HG03469 (cell line): ENCODE measurements around the gene SATB1.
"Not testable (repeated sequence)": the region's sequence is repeated elsewhere in the genome, so short reads cannot be mapped to it uniquely, and the experiment has no call there.

ENCODE experiments used
- ATAC-seq: cut with Tn5 transposase; IDR thresholded peaks from one replicate; pipeline ENCODE4 v1.9.1; 2021; ENCODE audit warnings: mild to moderate bottlenecking, moderate library complexity, moderate number of reproducible peaks; ENCODE audit not compliant: unreplicated experiment

Gene SATB1

DNA sequence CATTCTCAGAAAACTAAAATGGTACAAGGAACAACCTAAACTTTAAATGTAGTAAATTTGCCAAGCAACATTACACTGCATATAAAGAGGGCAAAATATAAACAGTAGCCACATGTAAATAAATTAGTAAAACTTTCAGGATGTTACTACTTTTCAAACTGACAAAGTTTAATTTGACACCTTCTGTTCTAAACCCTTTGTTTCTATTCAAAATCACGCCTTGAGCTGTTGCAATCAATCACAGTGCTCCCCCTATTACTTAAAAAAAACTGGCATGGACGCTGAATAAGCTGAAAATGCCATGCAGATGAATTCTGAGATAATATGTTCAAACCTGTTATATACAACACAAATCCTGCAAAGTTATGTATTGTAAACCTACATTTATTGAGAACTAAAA is 69.3 kb downstream of the SATB1 start:
- no peak for ATAC-seq

DNA sequence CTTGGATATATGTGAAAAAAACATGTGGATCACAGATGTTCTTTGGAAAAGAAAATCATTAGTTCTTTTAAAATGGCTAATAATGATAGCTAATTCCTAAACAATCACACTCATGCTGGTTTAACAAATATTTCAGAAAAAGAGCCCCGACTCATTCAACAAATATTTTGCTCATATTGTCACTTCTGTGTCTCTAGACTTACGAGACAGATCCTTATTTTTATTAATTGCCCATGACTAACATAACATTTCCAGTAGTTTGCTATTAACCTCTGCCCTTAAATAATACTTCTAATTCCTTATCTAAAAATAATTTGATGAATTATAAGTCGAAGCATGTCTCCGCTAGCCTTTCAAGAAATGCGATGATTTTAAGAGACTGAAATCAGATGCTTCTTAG is 70.4 kb downstream of the SATB1 start:
- ATAC-seq, result no peak

DNA sequence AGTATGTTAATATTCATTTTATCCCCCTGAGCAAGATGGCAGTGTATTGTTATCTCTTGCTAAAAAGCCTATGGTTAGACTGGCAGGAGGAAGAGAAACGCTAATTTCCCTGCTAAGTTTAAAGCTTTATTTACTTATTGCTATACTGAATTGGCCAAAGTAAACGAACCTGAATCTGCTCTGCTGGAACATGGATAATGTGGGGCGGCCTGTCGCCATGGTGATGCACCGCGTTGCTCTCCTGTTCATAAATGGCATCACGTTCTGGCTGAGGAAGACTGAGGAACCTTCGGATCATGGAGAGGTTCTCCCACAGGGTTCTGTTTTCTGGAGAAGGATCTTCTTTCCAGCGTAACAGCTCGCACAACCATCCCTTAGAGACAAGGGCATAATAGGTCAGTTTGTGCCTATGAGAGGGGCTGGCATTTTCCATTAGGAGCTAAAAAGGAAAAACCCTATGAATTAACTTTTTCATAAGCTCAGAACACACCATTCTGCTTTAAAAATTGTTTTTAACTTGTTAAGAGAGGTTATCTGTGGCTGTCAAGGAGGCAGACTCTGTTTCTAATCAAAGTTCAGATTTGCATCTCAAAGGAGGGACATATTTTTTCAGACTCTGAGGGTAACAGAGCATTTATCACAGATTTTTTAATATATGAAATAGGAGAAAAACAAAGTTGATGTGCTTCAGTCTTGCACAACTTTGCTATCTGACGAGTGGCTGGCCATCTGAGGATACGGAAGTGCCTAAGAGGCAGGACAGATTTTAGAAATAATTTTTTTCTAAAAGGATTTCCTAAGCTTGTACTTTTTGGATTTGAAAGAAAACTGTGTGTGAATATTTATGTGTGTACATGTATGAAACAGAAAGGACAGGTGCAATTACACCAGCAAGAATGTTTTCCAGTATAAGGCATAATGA is 73.1 kb downstream of the SATB1 start:
- no peak for ATAC-seq

- no peak for ATAC-seq
Measured at GRCh38 chr3:18351069-18351628, 74.0 kb downstream of the SATB1 start.

- no peak for ATAC-seq
Measured at GRCh38 chr3:18349197-18349798, 75.8 kb downstream of the SATB1 start.

DNA sequence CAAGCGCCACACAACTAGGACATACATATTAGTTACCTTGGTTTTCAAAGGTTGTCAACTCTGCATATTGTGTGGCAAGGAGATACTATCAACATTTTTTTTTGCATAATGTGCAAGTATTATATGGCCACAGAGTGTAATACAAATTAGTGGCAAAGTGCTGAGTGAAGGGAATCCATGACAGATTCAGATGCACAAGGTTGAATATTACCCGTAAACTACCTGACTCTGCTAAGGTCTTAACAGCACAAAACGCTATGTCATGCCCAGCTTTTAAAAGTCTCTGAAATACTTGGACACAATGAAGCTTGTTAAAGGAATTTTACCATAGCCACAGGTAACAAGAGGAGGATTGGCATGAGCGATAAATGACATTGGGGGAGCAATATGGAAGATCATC is 79.0 kb downstream of the SATB1 start:
- ATAC-seq, result no peak

DNA sequence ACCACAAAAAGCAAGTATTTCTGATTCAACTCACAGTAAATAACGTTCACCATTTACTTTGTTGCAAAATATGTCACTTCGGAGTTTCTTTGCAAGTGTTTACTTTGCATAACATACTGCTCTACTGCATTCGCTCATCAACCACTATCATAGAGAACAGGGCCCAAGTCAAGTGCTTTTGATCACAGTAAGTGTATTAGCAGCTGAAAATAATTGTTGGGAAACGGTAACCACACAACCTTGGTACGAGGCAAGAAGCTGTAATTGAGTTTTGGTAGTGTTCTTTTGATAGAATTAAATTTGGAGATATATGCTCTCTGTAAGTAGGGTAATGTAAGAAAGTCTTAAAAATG is 80.1 kb downstream of the SATB1 start:
- no peak for ATAC-seq

GRCh38 chr3:18344306-18345014 is 80.7 kb downstream of the SATB1 start:
- ATAC-seq, result no peak

- ATAC-seq, result no peak
Measured at GRCh38 chr3:18343809-18344208, 81.3 kb downstream of the SATB1 start.

DNA sequence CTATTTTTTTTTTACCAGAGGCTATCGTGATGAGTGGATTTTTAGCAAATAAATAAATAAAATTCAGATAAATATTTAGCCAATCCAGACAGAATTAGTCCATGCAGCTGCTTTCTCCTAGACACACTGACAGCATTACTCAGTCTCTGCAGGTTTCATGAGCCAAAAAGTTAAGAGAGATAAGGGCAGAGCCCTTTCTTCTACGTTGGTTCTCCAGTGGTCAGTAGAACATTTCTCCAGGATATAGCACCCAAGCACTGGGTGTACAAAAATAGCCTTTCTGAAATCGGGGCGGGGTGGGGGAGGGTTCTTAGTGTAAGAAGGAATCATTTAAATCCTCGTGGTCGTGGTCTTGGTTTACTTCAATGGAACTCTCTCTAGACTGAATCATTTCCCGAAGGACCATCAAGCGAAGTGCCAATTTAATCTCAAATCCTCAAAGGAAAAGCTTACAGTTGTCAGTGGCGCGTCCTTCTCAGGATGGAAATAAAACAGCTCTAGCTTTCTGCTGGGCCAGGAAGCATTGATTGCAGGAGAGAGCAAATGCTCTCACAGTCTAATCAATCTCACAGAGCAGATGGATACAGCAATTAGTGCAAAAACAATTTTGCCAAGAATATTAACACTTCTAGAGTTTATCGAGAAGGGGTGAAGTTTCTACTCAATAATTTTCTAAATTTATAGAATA is 86.2 kb downstream of the SATB1 start:
- ATAC-seq, result no peak

GRCh38 chr3:18337231-18337630 is 87.9 kb downstream of the SATB1 start:
- no peak for ATAC-seq

DNA sequence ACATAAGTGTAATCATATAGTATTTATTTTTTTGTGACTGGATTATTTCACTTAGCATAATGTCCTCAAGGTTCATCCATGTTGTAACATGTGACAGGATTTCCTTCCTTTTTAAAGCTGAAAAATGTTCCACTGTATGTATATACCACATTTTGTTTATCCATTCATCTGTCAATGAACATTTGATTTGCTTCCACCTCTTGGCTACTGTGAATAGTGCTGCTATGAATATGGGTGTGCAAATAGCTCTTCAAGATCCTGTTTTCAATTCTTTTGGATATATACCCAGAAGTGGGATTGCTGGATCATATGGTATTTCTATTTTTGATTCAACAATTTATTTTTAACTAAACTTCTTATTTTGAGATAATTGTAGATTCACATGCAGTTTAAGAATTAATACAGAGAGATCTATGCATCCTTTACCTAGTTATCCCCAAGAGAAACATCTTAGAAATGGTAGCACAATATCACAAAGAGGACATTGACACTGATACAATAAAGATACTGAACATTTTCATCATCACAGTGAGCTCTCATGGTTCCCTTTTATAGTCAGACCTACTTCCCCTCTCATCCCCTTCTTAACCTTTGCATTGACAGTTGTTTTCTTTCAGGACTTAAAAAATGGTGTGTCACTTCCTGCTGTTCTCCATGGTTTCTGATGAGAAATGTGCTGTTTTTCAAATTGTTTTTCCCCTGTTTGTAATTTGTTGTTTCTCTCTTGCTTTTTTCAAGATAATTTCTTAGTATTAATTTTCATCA is 90.1 kb downstream of the SATB1 start:
- ATAC-seq, result no peak

DNA sequence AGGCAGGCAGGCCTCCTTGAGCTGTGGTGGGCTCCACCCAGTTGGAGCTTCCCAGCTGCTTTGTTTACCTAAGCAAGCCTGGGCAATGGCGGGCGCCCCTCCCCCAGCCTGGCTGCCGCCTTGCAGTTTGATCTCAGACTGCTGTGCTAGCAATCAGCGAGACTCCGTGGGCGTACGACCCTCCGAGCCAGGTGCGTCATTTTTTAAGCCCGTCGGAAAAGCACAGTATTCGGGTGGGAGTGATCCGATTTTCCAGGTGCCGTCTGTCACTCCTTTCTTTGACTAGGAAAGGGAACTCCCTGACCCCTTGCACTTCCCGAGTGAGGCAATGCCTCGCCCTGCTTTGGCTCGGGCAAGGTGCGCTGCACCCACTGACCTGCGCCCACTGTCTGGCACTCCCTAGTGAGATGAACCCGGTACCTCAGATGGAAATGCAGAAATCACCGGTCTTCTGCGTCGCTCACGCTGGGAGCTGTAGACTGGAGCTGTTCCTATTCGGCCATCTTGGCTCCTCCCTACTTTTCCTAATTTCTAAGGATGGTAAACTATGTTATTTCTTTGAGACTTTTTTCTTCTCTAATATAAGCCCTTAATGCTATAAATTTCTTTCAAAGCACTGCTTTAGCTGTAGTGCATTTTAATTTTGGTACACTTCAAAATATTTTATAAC is 94.2 kb downstream of the SATB1 start:
- not testable (repeated sequence) for ATAC-seq

- no peak for ATAC-seq
Measured at GRCh38 chr3:18308096-18308650, 117.0 kb downstream of the SATB1 start.

GRCh38 chr3:18307529-18307928 is 117.6 kb downstream of the SATB1 start:
- no peak for ATAC-seq

DNA sequence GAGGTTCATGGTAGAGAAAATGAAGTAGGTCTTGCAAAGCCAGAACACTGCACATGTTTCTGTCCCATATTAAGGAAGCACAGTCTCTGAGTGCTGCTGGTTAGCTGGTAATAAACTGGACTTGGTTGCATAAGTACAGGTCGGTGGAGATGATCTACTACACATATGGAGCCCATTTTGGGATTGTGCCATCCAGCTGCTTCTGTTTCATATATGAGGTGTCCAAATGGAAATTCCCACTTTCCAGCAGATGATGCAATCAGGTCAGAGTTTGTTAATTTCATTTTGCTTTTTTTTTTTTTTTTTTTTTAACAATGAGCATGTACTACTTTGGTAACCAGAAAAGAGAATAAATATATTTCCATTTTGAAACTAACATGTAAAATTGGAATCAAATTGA is 122.6 kb downstream of the SATB1 start:
- ATAC-seq, result no peak

DNA sequence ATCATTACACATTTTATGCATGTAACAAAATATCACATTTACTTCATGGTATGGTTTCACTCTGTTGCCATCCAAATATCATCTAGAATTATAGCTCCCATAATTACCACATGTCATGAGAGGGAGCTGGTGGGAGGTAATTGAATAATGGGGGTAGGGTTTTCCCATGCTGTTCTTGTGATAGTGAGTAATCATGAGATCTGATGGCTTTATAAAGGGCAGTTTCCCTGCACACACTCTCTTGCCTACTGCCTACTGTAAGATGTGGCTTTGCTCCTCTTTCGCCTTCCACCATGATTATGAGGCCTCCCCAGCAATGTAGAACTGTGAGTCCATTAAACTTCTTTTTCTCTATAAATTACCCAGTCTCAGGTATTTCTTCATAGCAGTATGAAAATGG is 123.4 kb downstream of the SATB1 start:
- no peak for ATAC-seq

GRCh38 chr3:18300916-18301315 is 124.2 kb downstream of the SATB1 start:
- ATAC-seq, result no peak

GRCh38 chr3:18297126-18297525 is 128.0 kb downstream of the SATB1 start:
- ATAC-seq, result no peak
